H1 (cell line): ENCODE measurements around the gene BOLL. TPM values are rescaled to one million over a fixed set of nuclear protein-coding genes. Genes with fewer than 3 reads are reported as not detected.

ENCODE experiments used
- CTCF ChIA-PET: fragments of 300-600 bp; sonication (Branson Sonifier 250); formaldehyde crosslinking; loops from one replicate; lab custom pipeline; 2021; ENCODE audit not compliant: partially characterized antibody; lab: Charles Lee
- POLR2A ChIA-PET: fragments of 300-600 bp; sonication (Branson Sonifier 250); formaldehyde crosslinking; loops from one replicate; lab custom pipeline; 2021; ENCODE audit warnings: inconsistent platforms; ENCODE audit not compliant: partially characterized antibody; lab: Charles Lee
- DNase-seq, 2 experiments: peaks; one replicate each; pipeline versions ENCODE4 v3.0.0 to v3.0.0-alpha.2; 2010 to 2022; ENCODE audit warnings: low spot score in 2 of 2, low read depth in 1 of 2, mixed read lengths in 1 of 2
- FAIRE-seq: peaks from 2 replicates; lab custom pipeline; 2011; peaks lifted over from hg19 to GRCh38; lab: Jason Lieb, UNC
- H2AFZ ChIP-seq: 2 replicates; pipeline ENCODE4 v1.8.1; 2012; ENCODE audit warnings: low read length, inconsistent platforms
- H2AK5ac ChIP-seq: 2 replicates; pipeline ENCODE4 v1.6.1; 2013; ENCODE audit warnings: low read depth, low read length
- H2BK120ac ChIP-seq: replicated peaks from 2 replicates; pipeline ENCODE3; 2013; ENCODE audit warnings: low read depth, low read length, inconsistent platforms
- H2BK12ac ChIP-seq: 2 replicates; pipeline ENCODE4 v1.6.1; 2013; ENCODE audit warnings: low read depth, low read length
- H2BK15ac ChIP-seq: 2 replicates; pipeline ENCODE4 v1.6.1; 2013; ENCODE audit warnings: low read length
- H2BK20ac ChIP-seq: 2 replicates; pipeline ENCODE4 v1.6.1; 2013; ENCODE audit warnings: low read length
- H2BK5ac ChIP-seq: 2 replicates; pipeline ENCODE4 v1.6.1; 2013; ENCODE audit warnings: low read depth, low read length
- H3K14ac ChIP-seq: 2 replicates; pipeline ENCODE4 v1.6.1; 2013; ENCODE audit warnings: inconsistent platforms; ENCODE audit not compliant: insufficient read length
- H3K18ac ChIP-seq: 2 replicates; pipeline ENCODE4 v1.6.1; 2013; ENCODE audit warnings: low read length; ENCODE audit errors: extremely low read depth
- H3K23ac ChIP-seq: 2 replicates; pipeline ENCODE4 v1.6.1; 2013; ENCODE audit warnings: inconsistent platforms; ENCODE audit not compliant: insufficient read length
- H3K23me2 ChIP-seq: 2 replicates; pipeline ENCODE4 v1.6.1; 2013; ENCODE audit warnings: low read depth, low read length
- H3K27ac ChIP-seq: 2 replicates; pipeline ENCODE4 v1.6.1; 2011; ENCODE audit warnings: low read depth, low read length, inconsistent platforms
- H3K27me3 ChIP-seq, 4 experiments: replicated peaks in 1 of 4; 1 replicate in 1 of 4; 2 replicates in 3 of 4; pipeline versions ENCODE4 v1.6.1 to v1.8.1; 2011 to 2013; ENCODE audit warnings: low read length in 3 of 4, mild to moderate bottlenecking in 3 of 4, inconsistent platforms in 2 of 4, mixed read lengths in 2 of 4, moderate library complexity in 1 of 4; ENCODE audit not compliant: control insufficient read depth in 3 of 4, insufficient read depth in 3 of 4; ENCODE audit errors: extremely low read depth in 1 of 4
- H3K36me3 ChIP-seq, 4 experiments: 2 replicates each; pipeline versions ENCODE4 v1.6.1 to v1.8.1; 2011 to 2013; ENCODE audit warnings: mild to moderate bottlenecking in 4 of 4, low read length in 3 of 4, moderate library complexity in 2 of 4, control low read depth in 1 of 4, inconsistent platforms in 1 of 4; ENCODE audit not compliant: insufficient read depth in 4 of 4, control insufficient read depth in 2 of 4
- H3K4ac ChIP-seq: replicated peaks from 2 replicates; pipeline ENCODE3; 2013; ENCODE audit warnings: low read length, low read depth, mixed read lengths, inconsistent platforms; ENCODE audit not compliant: insufficient read length
- H3K4me1 ChIP-seq, 4 experiments: replicated peaks in 1 of 4; 1 replicate in 1 of 4; 2 replicates in 3 of 4; pipeline versions ENCODE4 v1.6.1 to v1.8.1; 2011 to 2013; ENCODE audit warnings: low read length in 3 of 4, inconsistent platforms in 2 of 4, mixed read lengths in 1 of 4; ENCODE audit not compliant: insufficient read depth in 4 of 4, control insufficient read depth in 3 of 4
- H3K4me2 ChIP-seq, 2 experiments: 2 replicates each; pipeline versions ENCODE4 v1.6.1 to v1.8.1; 2011 to 2013; ENCODE audit warnings: low read depth in 2 of 2, low read length in 2 of 2, control low read depth in 1 of 2, inconsistent platforms in 1 of 2, mild to moderate bottlenecking in 1 of 2; ENCODE audit not compliant: insufficient read depth in 1 of 2
- H3K4me3 ChIP-seq, 4 experiments: fragments of 200-600, 300-600 bp in 1 of 4; sonication (generic), shearing (Covaris generic), sonication (Bioruptor Twin) in 1 of 4; 2 replicates each; pipeline versions ENCODE4 v1.5.1 to v1.8.1; 2011 to 2016; ENCODE audit warnings: low read length in 4 of 4, low read depth in 3 of 4, control low read depth in 2 of 4, inconsistent platforms in 2 of 4, mild to moderate bottlenecking in 2 of 4, mixed read lengths in 1 of 4, moderate library complexity in 1 of 4; ENCODE audit not compliant: insufficient read depth in 2 of 4; ENCODE audit errors: extremely low read depth in 1 of 4
- H3K56ac ChIP-seq: replicated peaks from 2 replicates; pipeline ENCODE3; 2013; ENCODE audit warnings: low read depth, mild to moderate bottlenecking, mixed read lengths, low read length, inconsistent platforms; ENCODE audit not compliant: insufficient read length
- H3K79me1 ChIP-seq: 2 replicates; pipeline ENCODE4 v1.6.1; 2013; ENCODE audit warnings: low read depth, low read length, control low read depth
- H3K79me2 ChIP-seq, 2 experiments: 2 replicates each; pipeline versions ENCODE4 v1.6.1 to v1.8.1; 2012 to 2013; ENCODE audit warnings: low read length in 2 of 2, mild to moderate bottlenecking in 2 of 2, inconsistent platforms in 1 of 2; ENCODE audit not compliant: insufficient read depth in 2 of 2, control insufficient read depth in 1 of 2
- H3K9ac ChIP-seq, 4 experiments: replicated peaks in 1 of 4; 1 replicate in 1 of 4; 2 replicates in 3 of 4; pipeline versions ENCODE4 v1.6.1 to v1.8.1; 2011 to 2013; ENCODE audit warnings: low read depth in 3 of 4, low read length in 3 of 4, control low read depth in 2 of 4, mild to moderate bottlenecking in 2 of 4, moderate library complexity in 2 of 4, inconsistent platforms in 1 of 4; ENCODE audit errors: extremely low read depth in 1 of 4
- H3K9me3 ChIP-seq, 2 experiments: 2 replicates each; pipeline versions ENCODE4 v1.6.1 to v1.8.1; 2012 to 2013; ENCODE audit warnings: mild to moderate bottlenecking in 2 of 2, moderate library complexity in 2 of 2, control low read depth in 1 of 2, inconsistent platforms in 1 of 2, low read depth in 1 of 2, low read length in 1 of 2, mixed read lengths in 1 of 2; ENCODE audit not compliant: insufficient read depth in 2 of 2
- H4K20me1 ChIP-seq, 2 experiments: replicated peaks in 1 of 2; 2 replicates each; pipeline versions ENCODE3 to v1.8.1; 2011 to 2013; ENCODE audit warnings: inconsistent platforms in 2 of 2, low read length in 2 of 2, mild to moderate bottlenecking in 1 of 2; ENCODE audit not compliant: insufficient read depth in 2 of 2, control insufficient read depth in 1 of 2
- H4K5ac ChIP-seq: 2 replicates; pipeline ENCODE4 v1.6.1; 2013; ENCODE audit warnings: low read length, low read depth, mixed read lengths, inconsistent platforms; ENCODE audit not compliant: insufficient read length
- H4K8ac ChIP-seq: 2 replicates; pipeline ENCODE4 v1.8.0; 2013; ENCODE audit warnings: mild to moderate bottlenecking, moderate library complexity, low read length, inconsistent platforms; ENCODE audit not compliant: insufficient read depth; ENCODE audit errors: extremely low read depth
- H4K91ac ChIP-seq: replicated peaks from 2 replicates; pipeline ENCODE3; 2013; ENCODE audit warnings: low read length, mixed read lengths, inconsistent platforms; ENCODE audit not compliant: insufficient read length
- BCL11A ChIP-seq, 2 experiments: IDR thresholded peaks; one replicate each; pipeline ENCODE4 v1.6.1; 2011; ENCODE audit warnings: low read depth in 2 of 2, low read length in 2 of 2, mild to moderate bottlenecking in 2 of 2
- KDM5A ChIP-seq: fragments of 200-600 bp; IDR thresholded peaks from 2 replicates; pipeline ENCODE4 v1.7.1; 2012; ENCODE audit warnings: mild to moderate bottlenecking, low read length, inconsistent platforms, mixed read lengths
- PHF8 ChIP-seq: fragments of 200-600 bp; sonication (generic); conservative IDR thresholded peaks from 2 replicates; pipeline ENCODE4 v1.7.1; 2012; ENCODE audit warnings: low read depth, mild to moderate bottlenecking, inconsistent platforms, low read length, moderate library complexity
- TEAD4 ChIP-seq: IDR thresholded peaks from 2 replicates; pipeline ENCODE4 v1.6.1; 2012; ENCODE audit warnings: low read depth, low read length, inconsistent platforms, mixed read lengths
- WGBS, 2 experiments: shearing (Covaris generic) in 1 of 2; methylation state at CpG; one replicate each; pipeline versions ENCODE4 v1.1.6 to v1.1.7; 2013 to 2015; ENCODE audit warnings: low lambda C conversion rate in 2 of 2, mixed read lengths in 2 of 2, inconsistent platforms in 1 of 2, low coverage in 1 of 2, missing lambda C conversion rate in 1 of 2; ENCODE audit not compliant: insufficient replicate concordance in 2 of 2, insufficient coverage in 1 of 2, insufficient read length in 1 of 2; ENCODE audit errors: extremely low coverage in 1 of 2, missing lambda C conversion rate in 1 of 2; 5-methylcytosine and 5-hydroxymethylcytosine counted together
- polyA plus RNA-seq, 7 experiments: library from polyadenylated mRNA; depleted of rRNA in 3 of 7; stranded (reverse) in 5 of 7; unstranded in 2 of 7; fragments of >200 nt in 5 of 7; fragments of 200-250 nt in 2 of 7; gene quantifications; 1 replicate in 5 of 7; 2 replicates in 1 of 7; 4 replicates in 1 of 7; pipeline versions ENCODE4 v1.2.1 to v1.2.3, GENCODE V29; 2011 to 2013; ENCODE audit warnings: missing spikeins in 2 of 7, mixed read lengths in 2 of 7
- total RNA-seq: library from RNA; stranded (reverse); fragmentation: NEBNext Ultra II Directional; extraction: Animal tissue kit (Norgen Biotek cat#: 25700); gene quantifications from 2 replicates; pipeline ENCODE4 v1.2.1, GENCODE V29; 2021

The BOLL gene
- total and polyA plus RNA-seq, 2 of the 8 experiments (the other 6 are each of a cell fraction or from before 2014, with no cell fraction given): not detected

- Histone ChIP-seq H3K27me3 (no peaks in the 10 kb centered on the region), H3K23ac (no peak overlapping the region), H3K14ac (no peak overlapping the region), H2BK20ac (no peak overlapping the region), H2AFZ (no peak overlapping the region), H2AK5ac (no peak overlapping the region), H3K27ac (no peak overlapping the region), H3K4me1 (peaks cover 0 to 8% (median 4%) of the 10 kb centered on the region in 4 experiments; a peak in 5 of 7 replicates), H4K8ac (no peak overlapping the region), H2BK12ac (no peak overlapping the region), H4K20me1 (no peaks in the 10 kb centered on the region), H3K23me2 (no peaks in the 10 kb centered on the region), H3K9ac (peak overlapping the region in 1 of 4 experiments; percentile 13; a peak in 1 of 7 replicates), H4K91ac (no peak overlapping the region), H2BK5ac (no peak overlapping the region), H3K79me2 (no peaks in the 10 kb centered on the region), H2BK15ac (no peak overlapping the region), H3K18ac (no peak overlapping the region), H4K5ac (no peak overlapping the region), H3K36me3 (no peaks in the 10 kb centered on the region), H2BK120ac (no peak overlapping the region), H3K4me2 (no peak overlapping the region), H3K79me1 (no peaks in the 10 kb centered on the region), H3K9me3 (no peaks in the 10 kb centered on the region), H3K4ac (no peak overlapping the region), H3K56ac (no peak overlapping the region), H3K4me3 (no peak overlapping the region)
- DNase-seq (no peak), FAIRE-seq (no peak)
- CTCF ChIA-PET: no interaction called here
- POLR2A ChIA-PET: no interaction called here
- WGBS, 2 experiments: 86% methylated on average over 2 of the region's 2 CpGs; no CpG with 5 or more reads in 1 of the 2 experiments
- TF ChIP-seq KDM5A (no peak), BCL11A (IDR thresholded peaks at IDR 0.05; ENCODE audit: low read depth in 2 of 2, low read length in 2 of 2) (no peak), TEAD4 (no peak), PHF8 (no peak)
Observed at GRCh38 chr2:197677483-197677882, 107.6 kb downstream of the BOLL start.
